Stimulated activated CD4-positive, alpha-beta T cell treated with anti-CD3 and anti-CD28 coated beads, Interleukin-4, amount 100 ng/mL, for 24 hours (primary cell): Measurements from ENCODE around the gene BCL3.
"Not testable (repeated sequence)": the region's sequence is repeated elsewhere in the genome, so short reads cannot be mapped to it uniquely, and the experiment has no call there.

ENCODE experiments used
- DNase-seq: peaks from one replicate; pipeline ENCODE4 v3.0.0-alpha.2; 2020

Gene BCL3

GRCh38 chr19:44748426-44749254 is at the start of gene BCL3:
BCL3 (plus strand) TSS chr19:44748708; CDS start chr19:44748791, 83 bp downstream.
- DNase-seq: peak; percentile 60

- no peak for DNase-seq
Observed at GRCh38 chr19:44700547-44700946, 48.0 kb upstream of the BCL3 start.

GRCh38 chr19:44701228-44701627 is 47.3 kb upstream of the BCL3 start:
- DNase-seq: no peak

- no peak for DNase-seq
Observed at GRCh38 chr19:44702551-44703176, 45.8 kb upstream of the BCL3 start.

GRCh38 chr19:44703336-44704078 is 45.0 kb upstream of the BCL3 start:
- no peak for DNase-seq

GRCh38 chr19:44704982-44705381 is 43.5 kb upstream of the BCL3 start:
- no peak for DNase-seq

- DNase-seq: no peak
Observed at GRCh38 chr19:44705502-44706010, 43.0 kb upstream of the BCL3 start.

- no peak for DNase-seq
Observed at GRCh38 chr19:44706506-44707236, 41.8 kb upstream of the BCL3 start.

- no peak for DNase-seq
Observed at GRCh38 chr19:44707794-44708193, 40.7 kb upstream of the BCL3 start.

- DNase-seq: no peak
Observed at GRCh38 chr19:44708940-44709339, 39.6 kb upstream of the BCL3 start.

GRCh38 chr19:44709434-44710266 is 38.9 kb upstream of the BCL3 start:
- not testable (repeated sequence) for DNase-seq

GRCh38 chr19:44710483-44710882 is 38.0 kb upstream of the BCL3 start:
- DNase-seq: no peak

GRCh38 chr19:44712864-44713515 is 35.5 kb upstream of the BCL3 start:
- no peak for DNase-seq

- no peak for DNase-seq
Observed at GRCh38 chr19:44714597-44715169, 33.8 kb upstream of the BCL3 start.

- no peak for DNase-seq
Observed at GRCh38 chr19:44717603-44718002, 30.9 kb upstream of the BCL3 start.

GRCh38 chr19:44718441-44719261 is 29.9 kb upstream of the BCL3 start:
- DNase-seq: no peak

GRCh38 chr19:44719262-44719701 is 29.2 kb upstream of the BCL3 start:
- DNase-seq: no peak

- DNase-seq: not testable (repeated sequence)
Observed at GRCh38 chr19:44720396-44720795, 28.1 kb upstream of the BCL3 start.

GRCh38 chr19:44720945-44721344 is 27.6 kb upstream of the BCL3 start:
- DNase-seq: no peak

GRCh38 chr19:44721369-44721768 is 27.1 kb upstream of the BCL3 start:
- not testable (repeated sequence) for DNase-seq
